ENCODE results near the gene MYOM3.

The MYOM3 gene

GRCh38 chr1:24096009-24096738 lies 15.8 kb downstream of the MYOM3 start:
- Histone ChIP-seq H3K27ac (ENCODE audit: low read depth, low read length) (no peak overlapping the region), H3K4me1 (ENCODE audit: control insufficient read depth, insufficient read depth, low read length) (no peaks in the 10 kb centered on the region), H3K4me3 (ENCODE audit: low read length) (no peak overlapping the region), H3K9ac (ENCODE audit: low read length) (no peak overlapping the region), H3K27me3 (ENCODE audit: control insufficient read depth, insufficient read depth, low read length) (no peaks in the 10 kb centered on the region), H3K36me3 (ENCODE audit: control insufficient read depth, insufficient read depth, low read length) (no peaks in the 10 kb centered on the region)

- Histone ChIP-seq H3K27ac (ENCODE audit: low read depth, low read length) (no peak overlapping the region), H3K36me3 (ENCODE audit: control insufficient read depth, insufficient read depth, low read length) (no peaks in the 10 kb centered on the region), H3K27me3 (ENCODE audit: control insufficient read depth, insufficient read depth, low read length) (no peaks in the 10 kb centered on the region), H3K4me3 (ENCODE audit: low read length) (no peak overlapping the region), H3K9ac (ENCODE audit: low read length) (no peak overlapping the region), H3K4me1 (ENCODE audit: control insufficient read depth, insufficient read depth, low read length) (no peaks in the 10 kb centered on the region)
Measured at GRCh38 chr1:24095140-24095859, 16.6 kb downstream of the MYOM3 start.

GRCh38 chr1:24094554-24094953 lies 17.4 kb downstream of the MYOM3 start:
- H3K36me3 ChIP-seq (ENCODE audit: control insufficient read depth, insufficient read depth, low read length), result no peaks in the 10 kb centered on the region
- no peaks in the 10 kb centered on the region for H3K4me1 ChIP-seq (ENCODE audit: control insufficient read depth, insufficient read depth, low read length)
- no peak overlapping the region for H3K27ac ChIP-seq (ENCODE audit: low read depth, low read length)
- no peak overlapping the region for H3K9ac ChIP-seq (ENCODE audit: low read length)
- no peaks in the 10 kb centered on the region for H3K27me3 ChIP-seq (ENCODE audit: control insufficient read depth, insufficient read depth, low read length)
- no peak overlapping the region for H3K4me3 ChIP-seq (ENCODE audit: low read length)

DNA sequence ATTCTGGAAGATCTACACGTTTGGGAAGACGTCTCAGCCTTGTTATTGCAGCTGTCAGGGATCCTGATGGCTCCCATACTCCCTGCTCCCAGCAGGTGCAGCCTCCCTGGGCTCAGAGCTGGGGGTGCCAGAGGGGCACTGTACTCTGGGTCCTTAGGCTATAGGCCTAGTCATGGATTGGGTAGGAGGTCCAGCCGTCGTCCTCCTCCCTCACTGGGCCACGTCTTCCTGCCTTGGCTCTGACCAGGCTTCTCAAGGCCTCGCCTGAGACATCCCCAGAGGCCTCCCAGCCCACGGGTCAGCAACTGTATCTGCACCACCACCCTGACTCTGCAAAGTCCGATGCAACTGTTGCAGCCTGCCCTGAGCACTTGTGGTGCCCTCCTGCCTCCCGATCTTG lies 18.2 kb downstream of the MYOM3 start:
- no peak overlapping the region for H3K27ac ChIP-seq (ENCODE audit: low read depth, low read length)
- H3K4me3 ChIP-seq (ENCODE audit: low read length), result no peak overlapping the region
- no peaks in the 10 kb centered on the region for H3K27me3 ChIP-seq (ENCODE audit: control insufficient read depth, insufficient read depth, low read length)
- no peak overlapping the region for H3K9ac ChIP-seq (ENCODE audit: low read length)
- no peaks in the 10 kb centered on the region for H3K4me1 ChIP-seq (ENCODE audit: control insufficient read depth, insufficient read depth, low read length)
- H3K36me3 ChIP-seq (ENCODE audit: control insufficient read depth, insufficient read depth, low read length), result no peaks in the 10 kb centered on the region

- Histone ChIP-seq H3K36me3 (ENCODE audit: control insufficient read depth, insufficient read depth, low read length) (no peaks in the 10 kb centered on the region), H3K4me1 (ENCODE audit: control insufficient read depth, insufficient read depth, low read length) (no peaks in the 10 kb centered on the region), H3K27ac (ENCODE audit: low read depth, low read length) (no peak overlapping the region)
Measured at GRCh38 chr1:24092979-24093378, 19.0 kb downstream of the MYOM3 start.

DNA sequence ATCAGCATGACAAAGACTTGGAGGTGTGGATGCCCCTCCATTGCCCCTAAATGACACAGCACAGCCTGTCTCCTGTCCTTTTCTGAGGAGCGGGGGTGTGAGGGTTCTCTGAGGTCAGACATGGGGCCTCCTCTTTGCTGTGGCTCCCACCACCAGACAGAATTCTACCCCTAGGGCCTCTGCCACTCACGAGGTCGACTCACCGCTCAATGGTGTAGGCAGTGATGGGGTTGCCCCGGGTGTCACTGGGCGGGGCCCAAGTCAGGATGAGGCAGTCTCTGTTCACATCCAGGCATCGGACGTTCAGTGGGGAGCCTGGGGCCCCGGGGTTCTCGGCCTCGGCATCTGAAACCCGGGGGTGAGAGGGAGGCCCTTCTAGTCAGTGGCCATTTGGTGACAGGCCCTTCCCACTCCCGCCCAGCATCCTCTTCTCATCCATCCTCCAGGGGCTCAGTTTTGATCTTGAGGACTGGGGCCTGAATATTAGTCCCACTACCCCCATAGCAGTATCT lies 19.9 kb downstream of the MYOM3 start:
- Histone ChIP-seq H3K4me3 (ENCODE audit: low read length) (no peak overlapping the region), H3K4me1 (ENCODE audit: control insufficient read depth, insufficient read depth, low read length) (no peaks in the 10 kb centered on the region), H3K27ac (ENCODE audit: low read depth, low read length) (no peak overlapping the region), H3K36me3 (ENCODE audit: control insufficient read depth, insufficient read depth, low read length) (no peaks in the 10 kb centered on the region), H3K27me3 (ENCODE audit: control insufficient read depth, insufficient read depth, low read length) (no peaks in the 10 kb centered on the region), H3K9ac (ENCODE audit: low read length) (no peak overlapping the region)

More at GRCh38 chr1:24092979-24093378, 19.0 kb downstream of the MYOM3 start:
- Histone ChIP-seq H3K27me3 (ENCODE audit: control insufficient read depth, insufficient read depth, low read length) (no peaks in the 10 kb centered on the region), H3K9ac (ENCODE audit: low read length) (no peak overlapping the region), H3K4me3 (ENCODE audit: low read length) (no peak overlapping the region)

DNA sequence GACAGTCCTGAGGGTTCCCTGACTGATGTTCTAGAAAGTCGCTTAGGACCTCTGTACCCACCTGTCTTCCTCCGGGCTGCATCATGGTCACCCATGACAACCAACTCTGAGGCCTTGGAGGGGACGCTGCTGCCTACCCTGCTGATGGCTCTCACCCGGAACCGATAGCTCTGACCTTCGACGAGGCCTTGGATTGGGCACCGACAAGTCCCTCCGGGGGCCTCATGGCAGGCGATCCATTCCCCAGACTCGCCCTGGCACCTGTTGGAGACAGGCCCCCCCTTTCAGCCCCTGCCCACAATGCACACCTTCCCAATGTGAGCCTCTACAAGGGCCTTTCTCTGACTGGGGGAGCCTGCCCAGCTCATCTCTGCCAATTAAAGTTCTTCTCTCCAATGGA lies 21.2 kb downstream of the MYOM3 start:
- Histone ChIP-seq H3K36me3 (ENCODE audit: control insufficient read depth, insufficient read depth, low read length) (no peaks in the 10 kb centered on the region), H3K4me1 (ENCODE audit: control insufficient read depth, insufficient read depth, low read length) (no peaks in the 10 kb centered on the region), H3K27ac (ENCODE audit: low read depth, low read length) (no peak overlapping the region), H3K4me3 (ENCODE audit: low read length) (no peak overlapping the region), H3K27me3 (ENCODE audit: control insufficient read depth, insufficient read depth, low read length) (no peaks in the 10 kb centered on the region), H3K9ac (ENCODE audit: low read length) (no peak overlapping the region)

- no peak overlapping the region for H3K4me3 ChIP-seq (ENCODE audit: low read length)
- H3K27ac ChIP-seq (ENCODE audit: low read depth, low read length), result no peak overlapping the region
- H3K4me1 ChIP-seq (ENCODE audit: control insufficient read depth, insufficient read depth, low read length), result no peaks in the 10 kb centered on the region
- no peaks in the 10 kb centered on the region for H3K36me3 ChIP-seq (ENCODE audit: control insufficient read depth, insufficient read depth, low read length)
- H3K9ac ChIP-seq (ENCODE audit: low read length), result no peak overlapping the region
- no peaks in the 10 kb centered on the region for H3K27me3 ChIP-seq (ENCODE audit: control insufficient read depth, insufficient read depth, low read length)
Measured at GRCh38 chr1:24089743-24090555, 22.0 kb downstream of the MYOM3 start.

GRCh38 chr1:24089027-24089742 lies 22.8 kb downstream of the MYOM3 start:
- H3K27me3 ChIP-seq (ENCODE audit: control insufficient read depth, insufficient read depth, low read length), result no peaks in the 10 kb centered on the region
- no peak overlapping the region for H3K9ac ChIP-seq (ENCODE audit: low read length)
- no peak overlapping the region for H3K27ac ChIP-seq (ENCODE audit: low read depth, low read length)

DNA sequence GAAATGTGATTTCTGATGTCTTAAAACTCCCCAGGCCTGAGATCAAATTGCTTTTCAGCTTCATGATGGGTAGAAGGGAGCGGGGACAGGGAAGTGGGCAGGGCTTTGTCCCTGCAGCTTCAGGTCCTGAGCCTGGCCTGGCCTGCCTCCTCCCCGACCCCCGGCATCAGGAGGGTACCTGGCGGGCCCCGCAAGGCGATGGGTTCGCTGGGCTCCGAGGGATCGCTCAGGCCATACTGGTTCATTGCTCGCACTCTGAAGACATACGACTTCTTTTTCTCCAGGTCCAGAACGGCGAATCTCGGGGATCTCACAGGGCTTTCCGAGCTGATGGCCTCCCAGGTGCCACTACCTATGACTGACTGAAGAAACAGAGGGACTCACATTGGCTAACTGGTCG lies 25.5 kb downstream of the MYOM3 start:
- Histone ChIP-seq H3K27ac (ENCODE audit: low read depth, low read length) (no peak overlapping the region), H3K27me3 (ENCODE audit: control insufficient read depth, insufficient read depth, low read length) (no peaks in the 10 kb centered on the region), H3K36me3 (ENCODE audit: control insufficient read depth, insufficient read depth, low read length) (no peaks in the 10 kb centered on the region), H3K4me3 (ENCODE audit: low read length) (no peak overlapping the region), H3K9ac (ENCODE audit: low read length) (no peak overlapping the region), H3K4me1 (ENCODE audit: control insufficient read depth, insufficient read depth, low read length) (no peaks in the 10 kb centered on the region)

More at GRCh38 chr1:24089027-24089742, 22.8 kb downstream of the MYOM3 start:
- Histone ChIP-seq H3K4me1 (ENCODE audit: control insufficient read depth, insufficient read depth, low read length) (no peaks in the 10 kb centered on the region), H3K4me3 (ENCODE audit: low read length) (no peak overlapping the region), H3K36me3 (ENCODE audit: control insufficient read depth, insufficient read depth, low read length) (no peaks in the 10 kb centered on the region)

DNA sequence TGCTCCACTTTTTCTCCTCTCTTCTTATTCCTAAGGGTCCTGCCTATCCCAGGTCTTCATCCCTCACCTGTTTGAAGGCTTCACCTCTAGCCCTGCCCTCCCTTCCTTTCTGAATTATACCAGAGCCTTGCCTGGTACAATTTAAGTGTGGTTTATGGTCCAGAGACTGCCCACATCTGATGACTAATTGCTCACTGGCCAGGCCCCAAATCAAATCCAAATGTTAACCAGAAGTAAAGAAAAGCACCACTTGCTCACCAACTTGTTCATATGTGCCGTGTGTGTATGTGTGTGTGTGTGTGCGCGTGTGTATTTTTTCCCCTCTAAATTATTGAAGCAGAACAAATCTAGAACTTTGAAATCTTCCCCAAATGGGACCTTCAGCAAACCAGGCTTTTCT lies 26.4 kb downstream of the MYOM3 start:
- no peak overlapping the region for H3K4me3 ChIP-seq (ENCODE audit: low read length)
- no peak overlapping the region for H3K9ac ChIP-seq (ENCODE audit: low read length)
- no peaks in the 10 kb centered on the region for H3K36me3 ChIP-seq (ENCODE audit: control insufficient read depth, insufficient read depth, low read length)
- no peaks in the 10 kb centered on the region for H3K4me1 ChIP-seq (ENCODE audit: control insufficient read depth, insufficient read depth, low read length)
- H3K27me3 ChIP-seq (ENCODE audit: control insufficient read depth, insufficient read depth, low read length), result no peaks in the 10 kb centered on the region
- H3K27ac ChIP-seq (ENCODE audit: low read depth, low read length), result no peak overlapping the region

DNA sequence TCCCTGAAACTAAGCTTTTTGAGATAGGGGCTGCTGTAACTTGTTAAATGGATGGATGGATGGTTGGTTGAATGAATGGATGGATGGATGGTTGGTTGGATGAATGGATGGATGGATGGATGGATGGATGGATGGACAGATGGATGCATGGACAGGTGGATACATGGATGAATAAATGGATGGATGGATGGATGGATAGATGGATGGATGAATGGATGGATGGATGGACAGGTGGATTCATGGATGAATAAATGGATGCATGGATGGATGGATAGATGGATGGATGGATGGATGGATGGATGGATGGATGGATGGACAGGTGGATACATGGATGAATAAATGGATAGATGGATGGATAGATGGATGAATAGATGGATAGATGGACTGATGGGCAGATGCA lies 26.9 kb downstream of the MYOM3 start:
- no peak overlapping the region for H3K27ac ChIP-seq (ENCODE audit: low read depth, low read length)
- H3K27me3 ChIP-seq (ENCODE audit: control insufficient read depth, insufficient read depth, low read length), result no peaks in the 10 kb centered on the region
- H3K36me3 ChIP-seq (ENCODE audit: control insufficient read depth, insufficient read depth, low read length), result no peaks in the 10 kb centered on the region

More for the DNA sequence above, 26.9 kb downstream of the MYOM3 start:
- Histone ChIP-seq H3K9ac (ENCODE audit: low read length) (no peak overlapping the region), H3K4me3 (ENCODE audit: low read length) (no peak overlapping the region), H3K4me1 (ENCODE audit: control insufficient read depth, insufficient read depth, low read length) (no peaks in the 10 kb centered on the region)

Measured in rectal smooth muscle tissue (tissue), 1 donor.